ENCODE data around the gene ATOSA.

Gene ATOSA

DNA sequence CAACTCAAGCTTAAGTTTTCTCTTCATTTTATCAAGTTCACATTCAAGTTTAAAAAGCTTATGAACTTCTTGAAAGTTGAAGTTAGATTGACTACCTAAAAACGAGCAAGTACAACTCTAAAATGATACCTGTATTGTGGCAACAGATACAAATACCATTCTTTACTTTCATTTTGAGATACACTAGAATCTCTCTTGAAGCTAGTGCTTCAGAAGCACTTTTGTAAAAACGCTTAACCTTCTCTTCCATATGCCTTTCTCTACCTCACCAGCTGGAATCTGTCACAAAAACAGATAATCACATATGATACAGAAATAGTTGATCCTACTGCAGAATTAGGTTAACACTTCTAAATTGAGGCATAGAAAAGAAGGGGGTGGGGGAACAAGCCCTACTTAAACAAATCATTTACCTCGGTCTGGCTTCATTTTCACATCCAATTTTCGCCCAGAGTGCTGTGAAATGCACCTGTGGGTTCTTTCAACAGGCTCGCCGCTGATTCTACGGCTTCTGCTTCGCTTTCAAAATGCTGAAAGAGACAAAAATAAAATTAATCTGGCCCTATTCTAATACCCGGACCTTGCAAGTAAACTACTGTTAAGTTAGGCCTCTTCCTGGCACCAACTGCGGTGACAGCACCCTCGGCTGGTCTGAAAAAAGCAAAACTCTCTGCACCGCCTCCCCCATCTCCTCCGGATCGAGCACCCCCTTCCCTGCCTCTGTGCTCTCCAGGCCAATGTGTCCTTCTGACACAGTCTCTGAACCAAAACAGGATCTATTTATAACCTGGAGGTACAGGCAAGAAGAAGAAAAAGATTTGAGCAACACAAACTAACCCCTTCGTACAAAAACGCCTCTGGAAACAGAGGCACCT is 1.4 kb downstream of the ATOSA start:
- peaks cover 28% of the 10 kb centered on the region for H3K4me1 Mint-ChIP-seq
- H3K27ac Mint-ChIP-seq = peak overlapping the region; percentile 88
- no peaks in the 10 kb centered on the region for H3K9me3 Mint-ChIP-seq
- H3K4me3 Mint-ChIP-seq = peak overlapping the region; percentile 94
- peak; percentile 35 for DNase-seq
- peaks cover 21% of the 10 kb centered on the region for H3K36me3 Mint-ChIP-seq (ENCODE audit: low read depth)
- TF ChIP-seq, protein P1, sequence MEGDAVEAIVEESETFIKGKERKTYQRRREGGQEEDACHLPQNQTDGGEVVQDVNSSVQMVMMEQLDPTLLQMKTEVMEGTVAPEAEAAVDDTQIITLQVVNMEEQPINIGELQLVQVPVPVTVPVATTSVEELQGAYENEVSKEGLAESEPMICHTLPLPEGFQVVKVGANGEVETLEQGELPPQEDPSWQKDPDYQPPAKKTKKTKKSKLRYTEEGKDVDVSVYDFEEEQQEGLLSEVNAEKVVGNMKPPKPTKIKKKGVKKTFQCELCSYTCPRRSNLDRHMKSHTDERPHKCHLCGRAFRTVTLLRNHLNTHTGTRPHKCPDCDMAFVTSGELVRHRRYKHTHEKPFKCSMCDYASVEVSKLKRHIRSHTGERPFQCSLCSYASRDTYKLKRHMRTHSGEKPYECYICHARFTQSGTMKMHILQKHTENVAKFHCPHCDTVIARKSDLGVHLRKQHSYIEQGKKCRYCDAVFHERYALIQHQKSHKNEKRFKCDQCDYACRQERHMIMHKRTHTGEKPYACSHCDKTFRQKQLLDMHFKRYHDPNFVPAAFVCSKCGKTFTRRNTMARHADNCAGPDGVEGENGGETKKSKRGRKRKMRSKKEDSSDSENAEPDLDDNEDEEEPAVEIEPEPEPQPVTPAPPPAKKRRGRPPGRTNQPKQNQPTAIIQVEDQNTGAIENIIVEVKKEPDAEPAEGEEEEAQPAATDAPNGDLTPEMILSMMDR (IDR thresholded peaks at IDR 0.05) = no peak
- H3K27me3 Mint-ChIP-seq (ENCODE audit: low read depth, poor library complexity) = peaks cover 23% of the 10 kb centered on the region

- no peak overlapping the region for H3K27ac Mint-ChIP-seq
- TF ChIP-seq, protein P1 (IDR thresholded peaks at IDR 0.05) = no peak
Observed at GRCh38 chr15:52674831-52675230, 4.4 kb downstream of the ATOSA start.

GRCh38 chr15:52673734-52674133 is 5.5 kb downstream of the ATOSA start:
- TF ChIP-seq, protein P1 (IDR thresholded peaks at IDR 0.05) = no peak
- Mint-ChIP-seq H3K4me3 (no peak overlapping the region), H3K4me1 (peaks cover 20% of the 10 kb centered on the region), H3K27me3 (ENCODE audit: low read depth, poor library complexity) (no peaks in the 10 kb centered on the region), H3K9me3 (no peaks in the 10 kb centered on the region), H3K27ac (no peak overlapping the region), H3K36me3 (ENCODE audit: low read depth) (peaks cover 41% of the 10 kb centered on the region)
- no peak for DNase-seq

More at GRCh38 chr15:52674831-52675230, 4.4 kb downstream of the ATOSA start:
- DNase-seq = no peak
- Mint-ChIP-seq H3K27me3 (ENCODE audit: low read depth, poor library complexity) (no peaks in the 10 kb centered on the region), H3K36me3 (ENCODE audit: low read depth) (peaks cover 33% of the 10 kb centered on the region), H3K4me1 (peaks cover 22% of the 10 kb centered on the region), H3K4me3 (no peak overlapping the region), H3K9me3 (no peaks in the 10 kb centered on the region)

DNA sequence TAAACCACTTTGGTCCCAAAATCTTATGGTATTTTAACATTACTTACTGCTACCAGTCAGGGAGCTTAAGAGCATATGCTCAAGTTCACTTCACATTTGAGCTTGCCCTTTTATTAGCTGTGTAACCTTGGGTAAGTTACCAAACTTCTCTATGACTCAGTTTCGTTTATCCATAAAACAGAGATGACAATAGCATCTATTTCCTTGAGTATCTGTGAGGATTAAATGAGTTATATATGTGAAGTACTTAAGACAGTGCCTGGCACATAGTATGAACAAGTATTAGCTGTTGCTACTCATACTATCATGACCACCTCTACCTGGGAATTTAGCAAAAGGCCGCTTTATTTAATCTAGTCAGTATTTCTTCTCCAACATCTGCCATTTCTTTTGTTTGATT is 5.9 kb downstream of the ATOSA start:
- no peak overlapping the region for H3K4me3 Mint-ChIP-seq
- peaks cover 42% of the 10 kb centered on the region for H3K36me3 Mint-ChIP-seq (ENCODE audit: low read depth)
- H3K4me1 Mint-ChIP-seq = peaks cover 19% of the 10 kb centered on the region
- no peaks in the 10 kb centered on the region for H3K9me3 Mint-ChIP-seq
- H3K27ac Mint-ChIP-seq = no peak overlapping the region
- H3K27me3 Mint-ChIP-seq (ENCODE audit: low read depth, poor library complexity) = no peaks in the 10 kb centered on the region
- TF ChIP-seq, protein P1 (IDR thresholded peaks at IDR 0.05) = no peak
- DNase-seq = no peak

- no peaks in the 10 kb centered on the region for H3K27me3 Mint-ChIP-seq (ENCODE audit: low read depth, poor library complexity)
- H3K4me3 Mint-ChIP-seq = no peak overlapping the region
- no peak overlapping the region for H3K27ac Mint-ChIP-seq
- H3K9me3 Mint-ChIP-seq = no peaks in the 10 kb centered on the region
- H3K4me1 Mint-ChIP-seq = peaks cover 13% of the 10 kb centered on the region
- peaks cover 48% of the 10 kb centered on the region for H3K36me3 Mint-ChIP-seq (ENCODE audit: low read depth)
- TF ChIP-seq, protein P1 (IDR thresholded peaks at IDR 0.05) = no peak
- DNase-seq = no peak
Observed at GRCh38 chr15:52672661-52673060, 6.5 kb downstream of the ATOSA start.

DNA sequence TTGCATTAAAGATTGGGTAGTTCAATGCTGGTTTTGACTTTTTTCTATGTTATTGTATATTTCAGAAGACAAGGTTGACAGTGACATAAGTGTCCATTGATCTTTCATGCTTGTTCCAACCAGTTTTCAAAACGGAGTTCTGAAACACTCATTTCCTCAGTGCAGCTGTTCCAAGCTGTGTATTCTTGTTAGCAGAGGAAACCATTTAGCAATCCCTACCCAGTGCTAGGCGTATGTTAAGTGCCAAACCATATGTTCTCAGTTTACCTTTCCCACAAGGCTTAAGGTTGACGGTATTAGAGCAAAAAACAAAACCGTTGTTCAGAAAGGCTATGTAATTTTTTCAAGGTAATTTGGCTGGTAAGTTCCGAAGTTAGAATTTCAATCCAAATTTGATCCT is 9.1 kb downstream of the ATOSA start:
- no peak overlapping the region for H3K4me3 Mint-ChIP-seq
- H3K9me3 Mint-ChIP-seq = no peaks in the 10 kb centered on the region
- no peaks in the 10 kb centered on the region for H3K27me3 Mint-ChIP-seq (ENCODE audit: low read depth, poor library complexity)
- DNase-seq = no peak
- H3K4me1 Mint-ChIP-seq = no peaks in the 10 kb centered on the region
- H3K27ac Mint-ChIP-seq = no peak overlapping the region
- peaks cover 55% of the 10 kb centered on the region for H3K36me3 Mint-ChIP-seq (ENCODE audit: low read depth)
- TF ChIP-seq, protein P1 (IDR thresholded peaks at IDR 0.05) = no peak

Data from nephron progenitor cell (in vitro differentiated cells).